ENCODE measurements around the gene ABHD16B.
A peak's percentile ranks its signal among the peaks of the same experiment; 100 is the strongest.
"Not testable (repeated sequence)": the region's sequence is repeated elsewhere in the genome, so short reads cannot be mapped to it uniquely, and the experiment has no call there.

ABHD16B gene

DNA sequence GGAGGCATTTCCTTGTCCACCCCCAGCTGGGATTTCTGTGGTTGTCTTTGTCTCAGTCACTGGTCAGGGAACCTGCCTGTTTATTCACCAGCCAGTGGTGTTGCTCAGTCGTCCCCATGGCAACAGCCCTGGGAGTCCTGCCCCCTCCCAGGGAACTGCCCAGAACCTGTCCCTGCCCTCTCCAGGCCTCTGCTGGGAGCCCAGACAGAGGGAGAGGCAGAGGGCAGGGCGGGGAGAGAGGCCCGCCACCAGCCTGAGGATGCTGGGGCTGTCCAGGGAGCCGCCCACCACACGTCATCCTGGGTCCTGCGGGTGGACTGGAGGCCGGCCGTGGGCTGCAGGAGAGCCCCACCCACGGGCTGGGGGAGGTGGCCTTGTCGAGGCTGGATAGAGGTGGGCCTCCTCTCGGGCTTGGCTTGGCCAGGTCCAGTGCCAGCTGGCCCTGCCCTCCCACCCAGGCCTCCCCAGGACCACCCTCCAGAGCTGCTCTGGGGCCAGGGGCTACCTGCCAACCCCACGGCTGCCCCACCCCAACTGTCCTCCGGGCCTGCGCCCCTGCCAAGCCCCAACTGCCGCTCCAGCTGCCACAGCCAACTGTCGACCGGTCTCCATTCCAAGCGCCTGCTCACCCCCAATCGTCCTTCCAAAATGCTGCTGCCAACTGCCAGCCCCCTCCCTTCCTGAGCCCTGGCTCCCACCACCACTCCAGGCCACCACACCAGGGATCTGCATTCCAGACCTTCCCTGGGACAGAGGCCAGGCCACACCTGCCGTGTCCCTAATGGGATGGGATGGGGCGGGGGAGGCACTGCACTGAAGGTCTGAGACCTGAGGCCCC is 26.1 kb upstream of the ABHD16B start:
- peak; percentile 23 for DNase-seq

- no peak for DNase-seq
Measured at GRCh38 chr20:63836458-63837344, 24.6 kb upstream of the ABHD16B start.

GRCh38 chr20:63837479-63837878 is 23.8 kb upstream of the ABHD16B start:
- no peak for DNase-seq

DNA sequence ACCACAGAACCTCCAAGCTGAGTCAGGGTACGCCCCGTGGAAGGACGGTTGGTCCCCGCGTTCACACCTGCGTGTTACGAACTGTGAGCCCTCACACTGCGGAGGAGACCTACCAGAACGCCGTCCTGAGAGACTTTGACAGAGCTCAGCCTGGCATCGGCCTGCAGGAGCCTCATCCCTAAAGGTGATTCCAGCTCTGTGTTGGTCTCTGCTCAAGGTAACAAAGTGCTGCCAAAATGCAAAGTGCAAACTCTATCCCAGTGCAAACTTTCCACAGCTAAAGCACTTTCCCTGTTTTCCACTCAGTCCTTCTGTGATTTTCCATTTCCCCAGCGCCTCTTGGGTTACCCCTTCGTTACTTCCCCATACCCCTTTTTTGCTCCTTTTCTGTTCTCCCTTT is 21.7 kb upstream of the ABHD16B start:
- DNase-seq: no peak

GRCh38 chr20:63840405-63840828 is 20.9 kb upstream of the ABHD16B start:
- DNase-seq: no peak

DNA sequence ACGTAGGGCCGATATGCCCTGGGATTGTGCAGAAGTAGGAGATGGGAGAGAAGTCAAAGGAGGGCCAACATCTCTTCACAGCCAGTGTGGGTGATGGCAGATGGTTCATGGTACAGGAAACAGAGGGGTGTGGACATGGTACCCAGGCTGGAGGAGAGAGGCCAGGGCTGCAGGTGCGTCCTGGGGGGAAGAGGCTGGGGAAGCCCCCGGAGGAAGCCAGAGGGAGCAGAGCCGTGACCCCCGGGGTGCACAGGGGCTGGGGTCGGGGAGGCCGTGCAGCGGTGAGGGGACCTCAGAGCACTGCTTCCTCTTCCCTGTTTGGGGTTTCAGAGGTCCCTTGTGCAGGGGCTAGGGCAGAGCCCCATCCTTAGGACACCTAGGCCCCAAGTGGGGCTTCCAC is 19.0 kb upstream of the ABHD16B start:
- DNase-seq: no peak

- DNase-seq: no peak
Measured at GRCh38 chr20:63843222-63843621, 18.1 kb upstream of the ABHD16B start.

DNA sequence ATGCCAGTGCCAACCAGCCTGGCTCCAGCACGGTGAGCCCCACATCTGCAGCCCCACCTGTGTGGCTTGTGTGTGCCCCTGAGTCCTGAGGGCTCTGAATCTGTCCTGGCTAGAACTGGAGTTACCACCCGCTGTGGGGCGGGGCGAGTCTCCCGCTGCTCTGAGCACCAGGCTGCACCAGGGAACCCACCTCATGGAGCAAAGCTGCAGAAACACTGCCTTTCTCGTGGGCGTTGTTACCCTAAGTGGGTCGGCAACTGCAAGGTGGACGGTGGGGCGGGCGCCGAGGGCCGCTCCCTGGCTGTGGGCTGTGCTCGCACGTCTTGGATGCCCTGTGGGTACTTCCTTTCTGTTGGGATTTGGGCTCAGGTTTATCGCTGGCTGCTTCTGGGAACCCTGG is 17.5 kb upstream of the ABHD16B start:
- DNase-seq: no peak

GRCh38 chr20:63844511-63844991 is 16.7 kb upstream of the ABHD16B start:
- DNase-seq: no peak

- no peak for DNase-seq
Measured at GRCh38 chr20:63846128-63846771, 15.0 kb upstream of the ABHD16B start.

- no peak for DNase-seq
Measured at GRCh38 chr20:63846888-63847236, 14.4 kb upstream of the ABHD16B start.

DNA sequence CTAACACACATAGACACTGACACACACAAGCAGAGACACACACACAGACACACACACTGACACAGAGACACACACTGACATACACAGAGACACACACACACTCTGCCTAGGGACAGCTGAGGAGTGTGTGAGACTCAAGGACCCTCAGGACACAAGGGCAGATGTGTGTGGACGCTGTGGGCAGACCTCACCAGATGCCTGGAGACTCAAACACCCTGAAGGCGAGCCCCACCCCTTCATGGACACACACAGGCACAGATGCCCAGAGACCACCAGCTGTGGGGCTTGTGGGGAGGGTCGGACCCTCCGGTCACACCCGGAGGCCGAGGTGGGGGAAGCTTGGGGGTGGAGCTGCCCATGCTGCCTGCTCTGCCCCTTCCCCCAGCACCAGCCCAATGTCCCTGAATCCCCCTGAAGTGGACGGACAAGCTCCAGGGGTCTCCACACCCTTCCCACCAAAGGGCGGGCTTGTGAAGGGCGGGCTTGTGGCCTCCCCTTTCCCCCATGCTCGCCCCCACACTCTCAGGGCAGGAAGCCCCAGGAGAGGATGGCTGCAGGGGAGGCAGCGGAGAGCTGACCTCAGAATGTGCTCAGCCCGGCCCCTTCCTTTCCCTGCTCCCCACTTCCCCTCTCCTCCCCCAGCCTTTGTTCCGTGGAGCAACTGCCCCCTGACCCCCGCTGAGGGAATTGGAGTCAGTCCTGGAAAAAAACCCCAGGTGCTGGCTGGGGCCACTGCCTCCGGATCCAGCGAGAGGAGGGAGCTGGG is 13.9 kb upstream of the ABHD16B start:
- no peak for DNase-seq

DNA sequence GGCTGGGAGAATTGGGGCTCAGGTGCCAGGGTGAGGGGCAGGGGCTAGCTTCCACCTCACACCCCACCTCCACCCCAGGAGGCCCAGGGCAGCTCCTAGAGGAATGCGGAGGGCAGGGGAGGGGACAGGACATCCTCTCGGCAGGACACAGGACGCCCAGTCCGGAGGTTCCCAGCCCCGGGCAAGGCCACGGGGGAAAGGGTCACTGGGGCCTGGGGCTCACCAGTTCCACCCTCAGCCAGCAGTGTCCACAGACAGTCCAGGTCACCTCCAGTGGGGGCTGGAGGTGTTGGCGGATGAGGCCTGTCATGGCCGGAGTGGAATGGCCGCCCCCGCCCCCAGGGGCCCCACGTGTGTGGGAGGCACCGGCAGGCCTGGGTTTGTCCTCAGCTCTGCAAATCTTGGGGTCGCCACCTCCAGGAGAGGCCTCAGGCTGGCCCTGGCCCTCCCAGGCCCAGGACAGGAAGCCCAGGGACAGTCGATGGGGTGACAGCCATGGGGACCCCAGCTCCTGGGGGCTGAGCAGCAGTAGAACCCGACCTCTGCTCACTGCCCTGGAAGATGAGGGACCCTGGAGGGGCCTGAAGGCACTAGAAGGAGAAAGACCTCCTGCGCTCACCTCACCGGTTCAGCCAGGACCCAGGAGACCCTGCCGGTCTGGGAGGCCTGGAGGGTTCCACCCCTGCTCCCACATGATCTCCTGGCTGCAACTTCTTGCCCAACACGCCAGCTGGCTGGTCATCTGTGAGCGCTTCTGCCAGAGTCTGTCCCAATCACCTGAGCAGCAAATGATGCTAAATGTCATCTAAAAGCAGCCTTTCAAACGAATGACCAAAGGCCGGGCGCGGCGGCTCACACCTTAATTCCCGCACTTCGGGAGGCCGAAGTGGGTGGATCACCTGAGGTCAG is 13.0 kb upstream of the ABHD16B start:
- no peak for DNase-seq

- DNase-seq: no peak
Measured at GRCh38 chr20:63850689-63851547, 10.4 kb upstream of the ABHD16B start.

DNA sequence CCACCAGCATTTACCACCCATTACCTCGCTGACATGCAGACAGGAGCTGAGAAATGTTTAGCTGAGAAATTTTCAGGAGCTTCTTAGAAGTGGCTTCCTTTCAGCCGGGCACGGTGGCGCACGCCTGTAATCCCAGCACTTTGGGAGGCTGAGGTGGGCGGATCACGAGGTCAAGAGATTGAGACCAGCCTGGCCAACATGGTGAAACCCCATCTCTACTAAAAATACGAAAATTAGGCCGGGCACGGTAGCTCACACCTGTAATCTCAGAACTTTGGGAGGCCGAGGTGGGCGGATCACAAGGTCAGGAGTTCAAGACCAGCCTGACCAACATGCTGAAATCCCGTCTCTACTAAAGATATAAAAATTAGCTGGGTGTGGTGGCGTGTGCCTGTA is 9.8 kb upstream of the ABHD16B start:
- DNase-seq: not testable (repeated sequence)

DNA sequence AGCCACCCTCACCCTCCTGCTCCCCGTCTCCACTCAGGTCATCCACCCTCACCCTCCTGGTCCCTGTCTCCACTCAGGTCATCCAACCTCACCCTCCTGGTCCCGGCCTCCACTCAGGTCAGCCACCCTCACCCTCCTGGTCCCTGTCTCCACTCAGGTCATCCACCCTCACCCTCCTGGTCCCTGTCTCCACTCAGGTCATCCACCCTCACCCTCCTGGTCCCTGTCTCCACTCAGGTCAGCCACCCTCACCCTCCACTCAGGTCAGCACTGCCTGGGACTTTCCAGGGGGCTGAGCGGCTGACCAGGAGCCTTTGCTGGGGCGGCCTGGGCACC is 7.6 kb upstream of the ABHD16B start:
- DNase-seq: not testable (repeated sequence)

DNA sequence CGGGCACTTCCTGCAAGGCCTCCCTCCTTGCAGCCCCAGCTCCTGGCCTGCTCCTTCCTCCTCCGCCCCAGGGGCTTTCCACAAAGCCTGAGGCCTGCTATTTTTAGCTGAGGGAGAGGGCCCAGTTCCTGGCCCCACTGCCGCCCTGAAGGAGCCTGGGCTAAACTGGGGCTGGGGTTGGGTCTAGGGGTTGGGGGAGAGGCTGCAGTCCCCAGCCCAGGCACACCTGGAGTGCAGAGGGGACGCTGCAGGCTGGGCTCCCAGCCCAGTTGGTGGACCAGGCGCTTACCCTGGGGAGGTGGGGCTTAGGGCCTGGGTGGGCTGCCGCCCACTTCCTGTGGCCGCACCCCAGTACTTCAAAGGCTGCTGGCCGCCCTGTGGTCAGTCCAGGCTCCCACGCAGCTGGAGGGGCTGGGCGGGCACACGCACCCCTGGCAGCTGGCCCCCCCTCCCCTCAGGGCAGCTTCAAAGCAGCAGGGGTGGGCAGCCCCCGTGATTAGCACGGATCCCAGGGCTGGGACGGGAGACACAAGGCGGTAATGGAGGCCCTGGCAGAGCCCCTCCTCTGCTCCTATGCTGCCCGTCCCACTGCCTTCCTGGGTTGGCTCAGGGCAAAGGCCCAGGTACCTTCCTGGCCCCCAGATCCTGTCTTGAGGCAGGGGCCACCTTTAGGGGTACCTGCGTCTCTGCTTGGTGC is 7.1 kb upstream of the ABHD16B start:
- DNase-seq: no peak

DNA sequence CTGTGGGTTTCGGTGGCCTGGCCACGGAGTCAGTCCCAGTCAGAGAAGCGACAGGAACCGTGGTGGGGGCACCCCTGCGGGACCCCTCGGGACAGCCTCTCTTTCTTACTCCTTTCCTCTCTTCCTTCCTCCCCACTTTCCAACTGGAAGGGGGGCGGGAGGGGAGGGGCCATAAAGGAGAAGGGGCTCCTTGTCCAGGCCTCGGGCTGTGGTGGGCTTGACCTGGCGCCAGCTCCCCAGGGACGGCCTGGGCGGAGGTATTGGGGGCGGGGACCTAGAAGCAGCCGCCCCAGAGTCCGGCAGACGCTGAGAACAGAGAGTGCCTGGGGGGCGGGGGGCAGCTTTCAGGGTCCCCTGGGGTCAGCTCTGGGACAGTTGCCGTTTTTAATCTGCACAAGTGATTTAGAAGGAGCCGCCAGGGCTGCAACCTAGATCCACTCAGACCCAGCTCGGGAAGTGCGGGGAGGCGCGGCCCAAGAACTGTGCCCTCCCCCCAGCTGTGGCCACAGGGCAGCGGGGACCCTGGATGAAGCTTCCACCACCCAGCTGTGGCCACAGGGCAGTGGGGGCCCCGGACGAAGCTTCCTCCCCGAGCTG is 6.4 kb upstream of the ABHD16B start:
- no peak for DNase-seq

GRCh38 chr20:63855363-63856097 is 5.8 kb upstream of the ABHD16B start:
- no peak for DNase-seq
